Astrocyte (in vitro differentiated cells and primary cell): Measurements from ENCODE around the gene PNLIPRP1.

Source experiments
- CTCF ChIP-seq: IDR thresholded peaks from 2 replicates; pipeline ENCODE4 v1.5.1; 2011; ENCODE audit warnings: low read depth, mild to moderate bottlenecking, inconsistent platforms, low read length, moderate library complexity; ENCODE audit not compliant: insufficient read depth
- EZH2 ChIP-seq: IDR thresholded peaks from 2 replicates; pipeline ENCODE4 v1.6.1; 2012; ENCODE audit warnings: mild to moderate bottlenecking, low read length, inconsistent platforms; ENCODE audit not compliant: insufficient read depth

GRCh38 chr10:116657863-116658551 is 67.2 kb downstream of the PNLIPRP1 start:
- TF ChIP-seq CTCF: no peak
- TF ChIP-seq EZH2: no peak
